ENCODE results near the gene FOXE3.
"Not testable (repeated sequence)": the region's sequence is repeated elsewhere in the genome, so short reads cannot be mapped to it uniquely, and the experiment has no call there.

The FOXE3 gene

DNA sequence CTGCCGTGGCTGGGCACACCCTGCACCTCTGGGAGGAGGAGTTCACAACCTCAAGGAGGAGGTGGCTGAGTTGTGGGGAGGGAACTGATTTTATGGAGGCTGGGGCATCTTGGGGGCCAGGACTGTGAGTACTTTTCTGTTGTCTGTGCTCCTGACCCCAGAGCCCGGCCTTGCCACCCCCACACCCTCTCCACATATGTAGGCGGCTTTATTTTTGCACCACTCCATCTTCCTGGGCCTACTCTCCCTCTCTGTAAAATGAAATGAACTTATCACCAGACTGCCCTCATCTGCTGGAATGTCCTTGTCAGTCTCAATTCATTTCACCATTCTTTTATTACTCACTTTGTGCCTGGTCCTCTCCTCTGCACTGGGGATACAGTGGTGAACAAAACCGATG is 34.5 kb downstream of the FOXE3 start:
- no peak for DNase-seq

DNA sequence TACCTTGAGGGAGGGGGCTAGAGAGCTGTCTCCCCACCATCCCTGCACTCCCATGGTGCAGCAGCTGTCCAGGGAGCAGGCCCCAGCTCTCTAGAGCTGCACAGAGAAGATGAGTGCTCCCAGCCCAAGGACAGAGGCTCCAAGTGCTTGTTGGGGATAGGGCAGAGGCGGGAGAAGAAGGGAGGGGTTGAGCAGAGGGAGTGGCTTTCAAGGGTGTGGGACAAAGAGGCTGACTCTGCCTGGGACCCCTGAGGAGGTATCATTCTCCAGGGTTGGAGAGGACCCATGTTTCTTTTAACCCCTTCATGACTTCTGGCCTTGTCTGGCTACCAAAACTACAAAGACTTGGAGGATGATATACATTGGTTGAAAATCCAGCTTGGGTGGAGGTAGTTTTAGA is 36.3 kb downstream of the FOXE3 start:
- no peak for DNase-seq

DNA sequence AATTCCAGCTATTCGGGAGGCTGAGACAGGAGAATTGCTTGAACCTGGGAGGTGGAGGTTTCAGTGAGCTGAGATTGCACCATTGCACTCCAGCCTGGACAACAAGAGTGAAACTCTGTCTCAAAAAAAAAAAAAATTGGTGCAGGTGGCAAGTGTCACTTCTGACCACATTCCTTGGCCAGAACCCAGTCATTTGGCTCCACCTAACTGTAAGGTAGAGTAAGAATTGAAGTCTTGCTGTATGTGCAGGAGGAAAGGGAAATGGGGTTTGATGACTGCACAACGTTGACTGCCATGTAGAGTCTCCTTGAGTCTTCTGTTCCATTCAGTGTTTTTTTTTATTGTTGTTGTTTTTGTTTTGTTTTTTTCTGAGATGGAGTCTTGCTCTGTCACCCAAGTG is 37.8 kb downstream of the FOXE3 start:
- DNase-seq, result not testable (repeated sequence)

DNA sequence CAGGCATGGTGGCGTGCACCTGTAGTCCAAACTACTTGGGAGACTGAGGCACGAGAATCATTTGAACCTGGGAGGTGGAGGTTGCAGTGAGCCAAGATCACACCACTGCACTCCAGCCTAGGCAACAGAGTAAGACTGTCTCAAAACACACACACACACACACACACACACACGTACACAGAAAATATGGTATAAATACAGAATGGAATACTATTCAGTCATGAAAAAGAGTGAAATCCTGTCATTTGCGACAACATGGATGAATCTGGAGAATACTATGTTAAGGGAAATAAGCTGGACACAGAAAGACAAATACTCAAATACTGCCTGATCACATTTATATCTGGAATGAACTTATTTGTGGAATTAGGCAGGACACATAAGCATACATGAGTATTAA is 40.2 kb downstream of the FOXE3 start:
- DNase-seq, result no peak

DNA sequence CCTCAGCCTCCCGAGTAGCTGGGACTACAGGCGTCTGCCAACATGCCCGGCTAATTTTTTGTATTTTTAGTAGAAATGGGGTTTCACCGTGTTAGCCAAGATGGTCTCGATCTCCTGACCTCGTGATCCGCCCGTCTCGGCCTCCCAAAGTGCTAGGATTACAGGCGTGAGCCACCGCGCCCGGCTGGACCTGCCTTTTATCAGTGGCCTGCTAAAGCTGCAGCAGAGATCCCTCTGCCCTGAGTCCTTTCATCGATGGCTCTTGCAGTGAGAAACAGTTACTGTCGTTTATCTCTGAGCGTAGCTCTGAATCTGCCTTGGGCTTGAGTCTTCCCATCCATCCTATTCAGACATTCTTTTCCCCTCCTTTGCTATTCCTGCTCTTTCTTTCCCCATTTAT is 41.5 kb downstream of the FOXE3 start:
- not testable (repeated sequence) for DNase-seq

DNA sequence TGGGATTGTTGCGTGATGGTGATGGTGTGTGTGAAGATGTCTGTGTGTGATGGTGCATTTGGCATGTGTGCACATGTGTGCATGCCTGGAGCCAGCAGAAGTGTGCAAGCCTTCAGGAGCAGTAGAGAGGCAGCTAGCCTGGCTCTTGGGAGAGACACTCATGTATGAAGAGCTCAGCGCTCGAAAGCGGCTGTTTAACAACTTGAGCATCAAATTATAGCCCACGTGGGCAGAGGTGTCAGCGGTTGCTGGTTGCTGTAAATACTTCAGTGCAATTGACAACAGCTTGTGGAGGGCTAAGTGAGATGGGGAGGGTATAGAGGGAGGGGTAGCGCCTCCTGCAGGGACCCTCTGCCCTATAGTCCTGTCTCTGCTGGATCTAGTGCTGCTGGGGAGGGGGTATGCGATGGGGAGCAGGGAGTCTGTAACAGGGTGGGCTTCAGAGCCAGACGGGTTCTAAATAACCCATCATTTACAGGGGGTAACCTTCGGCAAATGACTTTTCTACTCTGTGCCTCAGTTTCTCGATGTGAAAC is 43.2 kb downstream of the FOXE3 start:
- DNase-seq, result no peak

DNA sequence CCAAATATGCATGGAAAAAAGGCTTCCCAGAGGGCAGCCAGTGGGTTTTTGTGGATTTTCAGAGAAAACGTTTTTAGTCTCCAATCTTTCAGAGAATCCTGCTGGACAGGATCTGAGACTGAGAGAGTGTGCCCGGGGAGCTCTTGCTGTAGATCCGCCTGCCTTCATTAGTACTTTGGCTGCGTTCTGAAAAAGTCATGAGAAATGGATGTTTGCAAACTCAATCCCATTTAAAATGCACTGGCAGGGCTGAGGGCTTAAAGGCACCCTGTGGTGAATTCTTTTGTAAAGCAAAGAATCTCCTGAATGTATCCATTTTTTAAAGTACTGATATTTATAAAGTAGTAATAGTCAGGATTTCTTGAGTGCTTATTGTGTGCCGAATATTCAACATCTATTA is 44.0 kb downstream of the FOXE3 start:
- no peak for DNase-seq

DNA sequence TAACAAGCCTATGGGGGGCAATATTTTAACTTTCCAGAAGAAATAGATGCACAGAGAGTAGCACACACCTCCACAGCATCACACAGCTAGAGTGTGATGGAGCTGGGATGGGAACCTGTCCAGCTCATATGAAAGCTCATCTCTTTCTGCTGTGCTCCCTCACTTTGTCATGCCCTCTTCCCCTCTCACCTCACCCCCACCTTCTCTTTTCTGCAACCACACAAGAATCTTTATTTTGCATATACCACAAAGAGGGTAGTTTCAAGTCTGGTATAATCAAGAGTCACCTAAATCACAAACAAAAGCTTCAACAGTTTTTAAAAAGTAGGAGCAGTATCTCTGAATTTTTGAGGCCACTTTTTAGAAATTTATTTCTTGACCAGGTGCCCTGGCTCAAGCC is 44.4 kb downstream of the FOXE3 start:
- DNase-seq, result no peak

DNA sequence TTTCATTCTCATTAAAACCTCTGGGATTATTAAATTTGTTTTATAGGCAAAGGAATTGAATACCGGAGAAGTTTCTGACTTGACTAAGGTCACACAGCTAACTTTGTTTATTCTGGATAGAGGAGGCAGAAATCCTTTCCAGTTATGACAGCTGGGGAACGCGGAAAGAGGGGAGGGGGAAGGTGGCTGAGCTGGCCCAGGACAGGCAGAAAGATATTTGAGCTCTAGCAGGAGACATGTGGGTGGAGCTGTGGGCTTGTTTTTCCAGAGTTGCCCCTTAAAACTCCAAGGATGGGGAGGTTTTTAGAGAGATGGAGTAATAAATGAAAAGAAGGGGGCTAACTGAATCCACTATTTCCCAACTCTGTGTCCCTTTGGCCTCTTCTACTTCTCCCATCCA is 49.5 kb downstream of the FOXE3 start:
- DNase-seq, result no peak

All from NCI-H2081 treated with DMSO at 0.1 percent for 48 hours (cell line).